GM19239 (cell line): ENCODE results near the gene ACO1.

ENCODE experiments used
- DNase-seq: peaks from one replicate; pipeline ENCODE4 v3.0.0; 2011; ENCODE audit warnings: low spot score; ENCODE audit not compliant: insufficient read length
- FAIRE-seq: peaks from 2 replicates; lab custom pipeline; 2011; peaks lifted over from hg19 to GRCh38; lab: Jason Lieb, UNC

The ACO1 gene

DNA sequence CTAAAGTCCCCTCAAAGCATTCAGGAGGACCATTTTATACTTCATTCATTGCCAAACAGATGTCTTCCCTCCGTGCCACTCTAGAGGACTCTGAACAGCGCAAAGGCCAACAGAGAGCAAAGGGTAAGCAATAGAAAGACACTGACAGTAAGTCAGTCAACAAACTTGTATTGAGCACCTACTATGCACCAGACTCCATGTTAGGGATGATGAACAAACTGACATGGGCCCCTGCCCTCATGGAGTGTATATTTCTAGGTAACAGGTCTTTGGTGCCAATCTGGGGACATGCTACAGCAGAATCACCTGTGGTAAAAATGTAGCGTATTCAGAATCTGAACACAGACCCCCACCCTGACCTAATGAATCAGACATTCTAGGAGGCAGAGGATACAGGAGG, 3.5 kb upstream of the ACO1 start:
- FAIRE-seq (no peak), DNase-seq (no peak)

DNA sequence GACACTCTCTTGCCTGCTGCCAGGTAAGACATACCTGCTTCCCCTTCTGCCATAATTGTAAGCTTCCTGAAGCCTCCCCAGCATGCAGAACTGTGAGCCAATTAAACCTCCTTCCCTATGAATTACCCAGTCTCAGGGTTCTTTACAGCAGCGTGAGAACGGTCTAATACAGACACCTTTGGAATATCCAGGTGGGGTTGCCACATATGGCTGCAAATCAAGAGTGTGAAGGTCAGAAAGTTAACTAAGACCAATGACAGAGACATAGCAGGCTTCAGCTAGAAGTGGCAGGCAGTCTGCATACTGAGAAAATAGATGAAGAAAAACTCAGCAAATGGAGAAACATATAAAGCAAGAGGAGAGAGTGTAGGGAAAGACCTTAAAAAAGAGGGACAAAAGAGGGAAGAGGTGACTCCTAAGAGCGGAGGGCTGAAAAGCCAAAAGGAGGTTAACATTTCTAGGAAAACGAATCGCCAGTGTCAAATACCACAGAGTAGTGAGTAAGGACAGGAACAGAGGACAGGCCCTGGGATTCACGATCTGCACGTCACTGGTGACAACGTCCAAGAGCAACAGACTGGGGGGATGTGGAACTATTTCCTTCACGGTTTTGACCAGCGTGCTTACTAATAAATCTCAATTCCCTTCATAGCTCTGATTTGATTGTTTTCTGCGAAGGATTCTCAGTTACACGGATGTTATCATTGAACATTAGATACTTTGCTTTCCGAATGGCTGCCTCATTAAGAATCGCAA, 1.7 kb upstream of the ACO1 start:
- DNase-seq, result no peak
- FAIRE-seq, result no peak

DNA sequence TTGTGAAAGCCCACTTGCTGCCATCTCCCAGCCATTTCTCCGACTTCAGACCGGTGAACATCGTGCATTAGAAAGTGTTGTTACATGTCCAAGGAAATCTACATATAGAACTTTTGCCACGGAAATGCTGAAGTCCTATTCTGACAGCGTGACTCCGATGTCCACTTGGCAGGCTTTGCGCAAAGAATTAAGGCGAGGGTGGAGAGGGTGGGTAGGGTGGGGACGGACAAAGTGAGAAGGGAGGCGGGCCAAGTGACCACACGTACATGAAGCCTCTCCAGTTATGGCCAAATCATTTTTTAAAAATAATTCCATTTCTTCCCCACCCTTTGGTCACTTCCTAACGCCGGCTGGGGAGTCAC, 460 bp upstream of the ACO1 start:
- FAIRE-seq (no peak), DNase-seq (no peak)

GRCh38 chr9:32385152-32385884, 875 bp downstream of the ACO1 start:
- FAIRE-seq (peak; percentile 70), DNase-seq (no peak)

- no peak for DNase-seq
- no peak for FAIRE-seq
Measured at GRCh38 chr9:32385885-32386283, 1.4 kb downstream of the ACO1 start.

- DNase-seq (no peak), FAIRE-seq (no peak)
Measured at GRCh38 chr9:32387256-32387655, 2.8 kb downstream of the ACO1 start.

DNA sequence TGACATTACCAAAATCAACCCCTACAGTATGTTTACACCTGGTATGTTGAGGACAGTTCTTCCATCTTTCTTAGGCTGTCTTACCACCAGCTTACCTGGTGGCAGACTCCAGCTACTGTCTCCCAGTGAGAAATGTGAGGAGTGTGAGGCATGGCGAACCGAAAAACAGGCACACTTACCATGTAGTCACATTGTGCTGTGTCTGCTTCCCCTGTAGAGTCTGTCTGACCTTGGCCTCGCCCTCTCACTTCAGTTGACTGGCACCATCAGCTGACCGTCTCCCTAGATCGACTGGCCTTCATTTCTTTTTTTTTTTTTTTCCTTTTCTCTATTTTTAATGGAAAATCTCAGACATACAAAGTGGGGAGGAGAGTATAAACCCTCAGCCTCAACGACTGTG, 4.9 kb downstream of the ACO1 start:
- FAIRE-seq, result no peak

GRCh38 chr9:32393911-32394310, 9.5 kb downstream of the ACO1 start:
- FAIRE-seq, result no peak

More for the DNA sequence above, 4.9 kb downstream of the ACO1 start:
- no peak for DNase-seq

DNA sequence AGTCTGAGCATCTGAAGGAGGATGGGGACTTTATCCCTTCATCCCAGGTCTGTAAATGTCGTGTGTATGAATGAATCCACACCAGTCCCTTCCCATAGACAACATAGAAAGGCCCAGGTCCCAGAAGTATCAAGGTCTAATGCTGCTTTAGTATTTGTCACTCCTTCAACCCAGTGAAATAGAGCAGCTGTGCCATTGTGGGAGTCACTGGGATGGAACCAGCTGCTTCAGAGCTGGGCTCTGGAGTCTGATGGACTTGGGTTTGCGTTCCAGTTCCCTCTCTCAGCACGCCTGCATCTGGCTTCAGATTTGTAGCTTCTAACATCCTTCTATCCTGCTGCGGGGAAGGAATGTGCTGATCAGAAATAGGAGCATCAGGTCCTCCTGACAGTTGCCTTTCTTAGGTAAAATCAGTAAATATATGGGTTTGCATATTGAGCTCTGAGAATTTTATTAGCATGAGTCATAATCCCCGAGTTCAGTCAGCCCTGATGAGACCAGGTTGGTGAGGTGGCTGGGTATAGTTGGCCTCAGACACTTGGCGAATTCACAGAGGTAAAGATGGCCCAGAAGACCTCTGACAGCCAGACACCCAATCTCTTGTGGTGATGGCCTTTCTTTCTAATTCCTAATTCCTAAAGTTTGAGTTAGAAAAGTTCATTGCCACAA, 10.1 kb downstream of the ACO1 start:
- no peak for DNase-seq
- no peak for FAIRE-seq

More at GRCh38 chr9:32393911-32394310, 9.5 kb downstream of the ACO1 start:
- no peak for DNase-seq

DNA sequence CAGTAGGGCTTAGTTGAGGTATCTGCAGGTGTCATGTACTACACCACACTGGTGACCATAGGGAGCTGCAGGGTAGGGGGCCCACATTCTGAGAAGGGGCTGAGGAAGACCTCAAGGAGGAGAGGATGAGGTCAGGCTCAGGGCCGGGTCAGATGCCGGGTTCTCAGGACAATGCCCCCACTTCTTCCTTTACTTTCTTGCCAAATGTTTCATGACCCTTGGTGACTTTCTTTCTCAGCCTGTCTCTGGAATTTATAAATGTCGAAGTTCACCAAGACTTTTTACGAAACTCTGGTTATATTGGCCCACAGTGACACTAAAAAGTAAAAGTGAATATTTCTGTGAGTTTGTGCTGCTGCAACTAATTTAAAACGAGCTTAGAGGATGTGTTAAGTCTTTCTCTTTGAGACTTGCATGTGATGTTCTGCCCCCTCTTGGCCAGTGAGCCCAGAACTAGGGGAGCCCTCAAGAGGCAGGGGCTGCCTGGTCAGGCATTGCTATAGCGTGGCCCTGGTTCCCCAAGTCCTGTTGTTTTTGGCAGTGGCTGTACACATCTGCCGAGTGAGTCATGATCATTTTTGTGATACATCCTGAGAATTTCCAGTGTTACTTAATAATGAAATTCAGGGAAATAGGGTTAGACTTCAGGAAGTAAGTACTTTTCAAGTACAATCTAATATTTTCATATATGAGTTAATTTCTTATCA, 11.2 kb downstream of the ACO1 start:
- no peak for DNase-seq
- no peak for FAIRE-seq

DNA sequence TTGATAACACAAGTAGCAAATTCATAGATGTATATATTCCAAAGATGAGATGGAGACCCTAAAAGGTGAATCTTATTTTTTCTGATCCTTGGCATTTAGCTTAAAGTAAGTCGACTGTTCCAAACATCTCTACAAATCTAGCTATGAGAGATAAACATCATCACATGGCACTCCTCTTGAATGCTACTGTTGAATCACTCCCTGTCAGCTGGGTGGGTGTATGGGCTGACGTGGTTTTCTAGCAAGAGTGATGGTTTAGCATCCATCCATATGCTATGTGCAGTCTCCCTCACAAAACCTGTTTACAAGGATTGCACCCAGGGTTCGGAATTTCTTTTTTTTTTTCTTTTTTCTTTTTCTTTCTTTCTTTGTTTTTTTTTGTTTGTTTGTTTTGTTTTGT, 13.8 kb downstream of the ACO1 start:
- DNase-seq (no peak), FAIRE-seq (no peak)

DNA sequence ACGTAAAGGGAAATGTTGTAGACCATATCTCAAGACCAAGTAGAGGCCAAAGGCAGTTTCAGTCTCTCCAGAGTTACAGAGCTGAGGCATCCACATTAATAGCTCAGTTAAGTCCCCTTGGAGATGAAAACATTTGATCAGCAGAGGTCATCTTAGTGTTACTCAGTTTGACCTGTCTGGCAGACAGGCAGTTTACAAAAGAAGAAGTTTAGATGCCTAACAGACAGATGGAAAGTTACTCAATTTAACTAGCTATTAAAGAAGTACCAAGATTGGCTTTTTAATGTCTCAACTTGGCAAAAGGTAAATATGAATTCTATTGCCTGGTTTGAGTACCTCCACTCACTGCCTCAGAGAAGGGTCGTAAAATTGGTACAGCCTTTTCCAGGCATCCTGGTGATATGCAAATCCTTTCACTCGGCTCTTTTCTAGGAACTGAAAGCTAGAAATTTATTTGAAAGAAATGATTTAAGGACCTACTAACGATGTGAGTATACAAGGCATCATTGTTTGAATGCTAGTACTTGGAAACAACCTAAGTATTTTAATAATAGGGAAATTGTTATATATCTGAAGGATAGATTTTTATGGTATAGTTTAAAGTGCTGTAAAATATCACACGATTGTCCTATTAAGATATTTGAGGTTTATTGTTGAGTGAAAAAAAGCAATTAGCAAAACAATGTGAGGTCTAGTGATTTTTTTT, 14.8 kb downstream of the ACO1 start:
- DNase-seq, result no peak
- no peak for FAIRE-seq

GRCh38 chr9:32401488-32401887, 17.0 kb downstream of the ACO1 start:
- no peak for FAIRE-seq

DNA sequence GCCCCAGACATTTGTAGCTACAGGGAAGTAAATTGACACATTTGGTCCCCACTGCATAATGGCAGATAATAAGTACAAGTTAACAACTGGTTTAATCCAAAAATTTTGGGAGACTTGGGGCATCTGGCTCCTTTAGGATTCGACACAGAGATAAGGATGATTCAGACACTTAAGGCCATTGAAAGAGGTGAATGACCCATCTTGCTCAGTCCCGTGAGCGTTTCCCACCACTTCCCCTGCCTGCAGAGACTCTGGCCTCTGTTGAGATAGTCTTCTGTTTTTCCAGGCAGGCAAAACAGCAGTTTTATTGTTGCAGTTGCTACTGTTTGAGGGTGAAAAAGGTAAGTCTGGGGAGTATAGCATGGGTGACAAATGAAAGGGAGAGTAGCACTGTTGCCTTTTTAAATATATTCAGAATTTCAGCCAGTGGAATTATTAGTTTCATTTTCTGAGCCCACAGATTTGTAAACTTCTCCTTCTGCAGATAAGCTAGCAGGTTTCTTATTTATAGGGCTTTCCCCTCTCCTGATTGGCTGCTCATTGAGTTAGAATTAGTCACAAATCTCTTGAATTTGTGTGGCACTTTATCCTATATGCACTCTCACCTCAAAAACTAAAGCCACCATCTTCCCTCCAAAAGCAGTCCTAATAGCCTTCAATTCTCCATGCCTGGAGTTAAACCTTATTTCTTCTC, 19.3 kb downstream of the ACO1 start:
- FAIRE-seq, result no peak

More at GRCh38 chr9:32401488-32401887, 17.0 kb downstream of the ACO1 start:
- DNase-seq, result no peak

DNA sequence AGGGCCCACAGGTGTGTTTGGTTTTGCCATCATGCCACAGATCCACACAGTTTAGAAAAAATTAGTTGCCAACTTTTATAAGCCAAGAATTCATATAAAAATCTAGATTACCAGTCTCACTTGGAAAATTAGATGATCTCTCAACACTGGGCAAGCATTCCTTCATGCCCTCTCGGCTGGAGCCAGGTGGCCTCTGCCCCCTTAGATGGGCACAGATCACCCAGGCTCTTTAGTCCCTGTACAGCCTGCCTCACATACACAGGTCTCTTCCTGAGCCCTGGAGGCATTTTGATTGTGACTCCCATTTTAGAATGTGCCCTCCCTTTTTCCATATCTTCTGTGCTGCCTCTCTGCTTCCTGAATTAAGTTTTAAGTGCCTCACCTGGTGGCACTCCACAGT, 20.0 kb downstream of the ACO1 start:
- DNase-seq (no peak), FAIRE-seq (no peak)

More for the DNA sequence above, 19.3 kb downstream of the ACO1 start:
- DNase-seq, result no peak

DNA sequence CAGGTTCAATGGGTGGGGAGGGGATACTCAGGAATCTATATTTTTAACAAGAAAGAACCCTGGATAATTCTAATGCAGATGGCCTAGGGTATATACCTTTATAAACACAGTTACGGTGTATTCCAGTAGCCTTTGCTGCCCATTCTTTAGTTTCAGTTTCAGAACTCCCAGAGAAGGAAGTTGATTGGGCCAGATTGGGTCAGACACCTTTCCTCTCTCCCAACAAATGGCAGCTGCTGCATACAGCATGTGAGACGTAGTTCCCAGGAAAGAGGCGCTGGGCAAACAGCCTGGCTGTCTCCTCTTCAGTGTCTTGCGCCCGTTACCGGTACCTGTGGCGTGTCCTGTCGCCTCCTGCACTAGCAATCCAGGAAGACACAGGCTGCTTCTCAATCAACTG, 20.4 kb downstream of the ACO1 start:
- no peak for DNase-seq

GRCh38 chr9:32405506-32405905, 21.1 kb downstream of the ACO1 start:
- DNase-seq, result no peak
- FAIRE-seq, result no peak

More for the DNA sequence above, 20.4 kb downstream of the ACO1 start:
- FAIRE-seq, result no peak

- no peak for FAIRE-seq
- no peak for DNase-seq
Measured at GRCh38 chr9:32406046-32406445, 21.6 kb downstream of the ACO1 start.

- DNase-seq (no peak), FAIRE-seq (no peak)
Measured at GRCh38 chr9:32411753-32412152, 27.3 kb downstream of the ACO1 start.
